ENCODE data around the gene LYPD6B.

Gene LYPD6B

GRCh38 chr2:149259136-149259535 lies 220.6 kb downstream of the LYPD6B start:
- TF ChIP-seq EZH2 (IDR thresholded peaks at IDR 0.05; ENCODE audit: borderline replicate concordance, low read length) (no peak), CTCF (IDR thresholded peaks at IDR 0.05; ENCODE audit: low read length) (no peak)
- Histone ChIP-seq H3F3A (ENCODE audit: insufficient read depth, low read length) (no peaks in the 10 kb centered on the region), H3K79me2 (ENCODE audit: insufficient read depth, low read length) (no peaks in the 10 kb centered on the region), H3K4me1 (ENCODE audit: insufficient read depth, low read length, severe bottlenecking) (no peaks in the 10 kb centered on the region), H3K4me2 (ENCODE audit: low read length) (no peak overlapping the region), H3K4me3 (ENCODE audit: low read depth, low read length, poor library complexity, severe bottlenecking) (no peak overlapping the region), H2AFZ (ENCODE audit: low read length) (no peak overlapping the region), H3K36me3 (ENCODE audit: insufficient read depth, low read length) (no peaks in the 10 kb centered on the region), H3K27me3 (ENCODE audit: insufficient read depth, low read length) (no peaks in the 10 kb centered on the region), H3K27ac (ENCODE audit: low read depth, low read length, poor library complexity, severe bottlenecking) (no peak overlapping the region), H3K9me3 (ENCODE audit: low read length) (no peaks in the 10 kb centered on the region), H3K9ac (ENCODE audit: low read length) (no peak overlapping the region), H4K20me1 (ENCODE audit: insufficient read depth, low read length) (no peaks in the 10 kb centered on the region), H3K9me2 (ENCODE audit: low read depth, low read length) (no peaks in the 10 kb centered on the region)

- Histone ChIP-seq H3K9me2 (ENCODE audit: low read depth, low read length) (no peaks in the 10 kb centered on the region), H3K9me3 (ENCODE audit: low read length) (no peaks in the 10 kb centered on the region), H3F3A (ENCODE audit: insufficient read depth, low read length) (no peaks in the 10 kb centered on the region), H3K27me3 (ENCODE audit: insufficient read depth, low read length) (no peaks in the 10 kb centered on the region), H3K36me3 (ENCODE audit: insufficient read depth, low read length) (no peaks in the 10 kb centered on the region), H3K4me1 (ENCODE audit: insufficient read depth, low read length, severe bottlenecking) (no peaks in the 10 kb centered on the region), H3K9ac (ENCODE audit: low read length) (no peak overlapping the region), H3K4me2 (ENCODE audit: low read length) (no peak overlapping the region), H3K27ac (ENCODE audit: low read depth, low read length, poor library complexity, severe bottlenecking) (no peak overlapping the region), H3K4me3 (ENCODE audit: low read depth, low read length, poor library complexity, severe bottlenecking) (no peak overlapping the region), H4K20me1 (ENCODE audit: insufficient read depth, low read length) (no peaks in the 10 kb centered on the region), H3K79me2 (ENCODE audit: insufficient read depth, low read length) (no peaks in the 10 kb centered on the region), H2AFZ (ENCODE audit: low read length) (no peak overlapping the region)
- TF ChIP-seq CTCF (IDR thresholded peaks at IDR 0.05; ENCODE audit: low read length), result no peak
- TF ChIP-seq EZH2 (IDR thresholded peaks at IDR 0.05; ENCODE audit: borderline replicate concordance, low read length), result no peak
Observed at GRCh38 chr2:149261692-149262091, 223.2 kb downstream of the LYPD6B start.

Measured in OCI-LY1 (cell line).